ENCODE results near the gene STOX2. TPM values are rescaled to one million over a fixed set of nuclear protein-coding genes. Genes with fewer than 3 reads are reported as not detected.

Gene STOX2
- total and polyA plus RNA-seq, 2 of the 13 experiments (the other 11 are each of a cell fraction or from before 2014, with no cell fraction given), result 0.01 to 0.15 TPM

- no peak for TF ChIP-seq ZNF770 (CRISPR knock-in tag; IDR thresholded peaks at IDR 0.05)
- no peak for TF ChIP-seq ATF1 (CRISPR knock-in tag; IDR thresholded peaks at IDR 0.05)
- TF ChIP-seq ZNF12 (CRISPR knock-in tag; IDR thresholded peaks at IDR 0.05), result no peak
- TF ChIP-seq, protein P1, sequence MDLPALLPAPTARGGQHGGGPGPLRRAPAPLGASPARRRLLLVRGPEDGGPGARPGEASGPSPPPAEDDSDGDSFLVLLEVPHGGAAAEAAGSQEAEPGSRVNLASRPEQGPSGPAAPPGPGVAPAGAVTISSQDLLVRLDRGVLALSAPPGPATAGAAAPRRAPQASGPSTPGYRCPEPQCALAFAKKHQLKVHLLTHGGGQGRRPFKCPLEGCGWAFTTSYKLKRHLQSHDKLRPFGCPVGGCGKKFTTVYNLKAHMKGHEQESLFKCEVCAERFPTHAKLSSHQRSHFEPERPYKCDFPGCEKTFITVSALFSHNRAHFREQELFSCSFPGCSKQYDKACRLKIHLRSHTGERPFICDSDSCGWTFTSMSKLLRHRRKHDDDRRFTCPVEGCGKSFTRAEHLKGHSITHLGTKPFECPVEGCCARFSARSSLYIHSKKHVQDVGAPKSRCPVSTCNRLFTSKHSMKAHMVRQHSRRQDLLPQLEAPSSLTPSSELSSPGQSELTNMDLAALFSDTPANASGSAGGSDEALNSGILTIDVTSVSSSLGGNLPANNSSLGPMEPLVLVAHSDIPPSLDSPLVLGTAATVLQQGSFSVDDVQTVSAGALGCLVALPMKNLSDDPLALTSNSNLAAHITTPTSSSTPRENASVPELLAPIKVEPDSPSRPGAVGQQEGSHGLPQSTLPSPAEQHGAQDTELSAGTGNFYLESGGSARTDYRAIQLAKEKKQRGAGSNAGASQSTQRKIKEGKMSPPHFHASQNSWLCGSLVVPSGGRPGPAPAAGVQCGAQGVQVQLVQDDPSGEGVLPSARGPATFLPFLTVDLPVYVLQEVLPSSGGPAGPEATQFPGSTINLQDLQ (CRISPR knock-in tag; IDR thresholded peaks at IDR 0.05), result no peak
Observed at GRCh38 chr4:184053434-184053833, 148.3 kb downstream of the STOX2 start (continued).

GRCh38 chr4:184056877-184057276, 151.8 kb downstream of the STOX2 start:
- Histone ChIP-seq H3K4me1 (ENCODE audit: insufficient read depth, low read length) (no peaks in the 10 kb centered on the region), H3K4me3 (replicated peaks in 1 of 3; ENCODE audit: insufficient read depth in 1 of 3, low read depth in 2 of 3, low read length in 3 of 3) (no peak overlapping the region), H2AFZ (ENCODE audit: low read length) (no peak overlapping the region), H3K27ac (ENCODE audit: extremely low read length, insufficient read depth, low read length) (no peak overlapping the region), H3K36me3 (replicated peaks in 1 of 2; ENCODE audit: control insufficient read depth in 1 of 2, insufficient read depth in 2 of 2, low read length in 2 of 2) (no peaks in the 10 kb centered on the region), H3K9me3 (ENCODE audit: low read length) (no peaks in the 10 kb centered on the region), H4K20me1 (ENCODE audit: insufficient read depth, low read length) (no peaks in the 10 kb centered on the region), H3K4me2 (ENCODE audit: low read depth, low read length) (no peak overlapping the region), H3K27me3 (ENCODE audit: control insufficient read depth in 1 of 2, insufficient read depth in 2 of 2, low read length in 2 of 2) (no peaks in the 10 kb centered on the region; a peak in 2 of 5 replicates), H3K9ac (ENCODE audit: insufficient read depth, low read depth, low read length) (no peak overlapping the region), H3K79me2 (ENCODE audit: insufficient read depth, low read length) (no peaks in the 10 kb centered on the region)
- ChIA-PET CTCF (ENCODE audit: low intra/inter-chr PET ratio, low total read pairs) (no interaction called here), POLR2A (no interaction called here)
- DNase-seq (ENCODE audit: low spot score) (no peak), FAIRE-seq (no peak), ATAC-seq (no peak)
- intact Hi-C loops (cut with micrococcal nuclease; ENCODE audit: unreplicated experiment), result no loop called here
- BruUV-seq (replicated peaks), result no TSS peak
- WGBS (ENCODE audit: low lambda C conversion rate), result 48% methylated on average over 11 of the region's 14 CpGs
- in situ Hi-C loops (cut with HindIII; ENCODE audit: extremely low pct_ligation_motif_present, low pct_unique_long_range_greater_than_20kb), result no loop called here
- TF ChIP-seq, protein P2, sequence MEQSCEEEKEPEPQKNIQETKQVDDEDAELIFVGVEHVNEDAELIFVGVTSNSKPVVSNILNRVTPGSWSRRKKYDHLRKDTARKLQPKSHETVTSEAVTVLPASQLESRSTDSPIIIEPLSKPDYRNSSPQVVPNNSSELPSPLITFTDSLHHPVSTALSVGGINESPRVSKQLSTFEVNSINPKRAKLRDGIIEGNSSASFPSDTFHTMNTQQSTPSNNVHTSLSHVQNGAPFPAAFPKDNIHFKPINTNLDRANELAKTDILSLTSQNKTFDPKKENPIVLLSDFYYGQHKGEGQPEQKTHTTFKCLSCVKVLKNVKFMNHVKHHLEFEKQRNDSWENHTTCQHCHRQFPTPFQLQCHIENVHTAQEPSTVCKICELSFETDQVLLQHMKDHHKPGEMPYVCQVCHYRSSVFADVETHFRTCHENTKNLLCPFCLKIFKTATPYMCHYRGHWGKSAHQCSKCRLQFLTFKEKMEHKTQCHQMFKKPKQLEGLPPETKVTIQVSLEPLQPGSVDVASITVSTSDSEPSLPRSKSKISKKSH (CRISPR knock-in tag; IDR thresholded peaks at IDR 0.05; ENCODE audit: borderline replicate concordance), result no peak
- TF ChIP-seq ZNF3 (CRISPR knock-in tag; IDR thresholded peaks at IDR 0.05), result no peak
- no peak for TF ChIP-seq ATF1 (CRISPR knock-in tag; IDR thresholded peaks at IDR 0.05)
- peak; percentile 55 for TF ChIP-seq MAFF (IDR thresholded peaks at IDR 0.05; ENCODE audit: low read depth, low read length)
- peak; percentile 56 to 78; a peak in 3 of 4 replicates for TF ChIP-seq MAFK (conservative IDR thresholded peaks at IDR 0.05 in 1 of 2, IDR thresholded peaks at IDR 0.05 in 1 of 2; ENCODE audit: low read length in 2 of 2)
- no peak for TF ChIP-seq CENPBD1 (CRISPR knock-in tag; IDR thresholded peaks at IDR 0.05; ENCODE audit: borderline replicate concordance, low read depth)
- no peak for TF ChIP-seq EP300 (IDR thresholded peaks at IDR 0.05; ENCODE audit: low read depth in 2 of 2, low read length in 2 of 2)
- no peak for TF ChIP-seq EP300 (CRISPR knock-in tag; IDR thresholded peaks at IDR 0.05; ENCODE audit: borderline replicate concordance)
- TF ChIP-seq ZNF530 (CRISPR knock-in tag; IDR thresholded peaks at IDR 0.05; ENCODE audit: low read depth), result no peak
- no peak for TF ChIP-seq ZNF10 (CRISPR knock-in tag; IDR thresholded peaks at IDR 0.05; ENCODE audit: borderline replicate concordance, low read depth)
- no peak for TF ChIP-seq E2F5 (CRISPR knock-in tag; conservative IDR thresholded peaks at IDR 0.05)
- no peak for TF ChIP-seq ZNF775 (CRISPR knock-in tag; IDR thresholded peaks at IDR 0.05; ENCODE audit: borderline replicate concordance)
- TF ChIP-seq HNRNPUL1 (IDR thresholded peaks at IDR 0.05; ENCODE audit: low read depth, low read length), result no peak
